Stimulated activated CD4-positive, alpha-beta T cell treated with anti-CD3 and anti-CD28 coated beads, Interleukin-2, amount 100 ng/mL, for 24 hours (primary cell): ENCODE results near the gene ABCA5.

Experiments
- DNase-seq, 2 donors: peaks; one replicate each; pipeline ENCODE4 v3.0.0-alpha.2; 2020

ABCA5 gene

GRCh38 chr17:69327060-69327831, at the start of gene ABCA5:
Gene ABCA5, minus strand, starts transcription at chr17:69327133. Its CDS starts 12,718 bp downstream, at chr17:69314415.
- peak; percentile 84 to 86 for DNase-seq

- DNase-seq = no peak
Measured at GRCh38 chr17:69375229-69375628, 48.3 kb upstream of the ABCA5 start.

- no peak for DNase-seq
Measured at GRCh38 chr17:69373069-69373468, 46.1 kb upstream of the ABCA5 start.

- no peak for DNase-seq
Measured at GRCh38 chr17:69367298-69367697, 40.4 kb upstream of the ABCA5 start.

- no peak for DNase-seq
Measured at GRCh38 chr17:69363488-69364210, 36.7 kb upstream of the ABCA5 start.

- no peak for DNase-seq
Measured at GRCh38 chr17:69361156-69361555, 34.2 kb upstream of the ABCA5 start.

GRCh38 chr17:69358688-69359596, 32.0 kb upstream of the ABCA5 start:
- no peak for DNase-seq

- no peak for DNase-seq
Measured at GRCh38 chr17:69357701-69358100, 30.8 kb upstream of the ABCA5 start.

- no peak for DNase-seq
Measured at GRCh38 chr17:69356625-69357024, 29.7 kb upstream of the ABCA5 start.

GRCh38 chr17:69350911-69351310, 24.0 kb upstream of the ABCA5 start:
- DNase-seq = no peak

GRCh38 chr17:69348429-69348828, 21.5 kb upstream of the ABCA5 start:
- no peak for DNase-seq

- no peak for DNase-seq
Measured at GRCh38 chr17:69346766-69347165, 19.8 kb upstream of the ABCA5 start.

GRCh38 chr17:69344939-69345338, 18.0 kb upstream of the ABCA5 start:
- no peak for DNase-seq

- no peak for DNase-seq
Measured at GRCh38 chr17:69342896-69343644, 16.1 kb upstream of the ABCA5 start.

- no peak for DNase-seq
Measured at GRCh38 chr17:69339937-69340336, 13.0 kb upstream of the ABCA5 start.

GRCh38 chr17:69336996-69337395, 10.1 kb upstream of the ABCA5 start:
- DNase-seq = no peak

- no peak for DNase-seq
Measured at GRCh38 chr17:69336580-69336979, 9.6 kb upstream of the ABCA5 start.

- DNase-seq = no peak
Measured at GRCh38 chr17:69335058-69335457, 8.1 kb upstream of the ABCA5 start.

- DNase-seq = no peak
Measured at GRCh38 chr17:69333561-69333960, 6.6 kb upstream of the ABCA5 start.

GRCh38 chr17:69331756-69332155, 4.8 kb upstream of the ABCA5 start:
- no peak for DNase-seq

GRCh38 chr17:69326377-69327059, 415 bp downstream of the ABCA5 start:
- DNase-seq = peak; percentile 9 to 27
